UCSD-AML1 (cell line): Measurements from ENCODE around the gene CCNI2.
"Not testable (repeated sequence)": the region's sequence is repeated elsewhere in the genome, so short reads cannot be mapped to it uniquely, and the experiment has no call there.

ENCODE experiments used
- DNase-seq: peaks from one replicate; lab custom pipeline; 2025; ENCODE audit not compliant: unreplicated experiment; lab: John Stamatoyannopoulos, UW

CCNI2 gene

DNA sequence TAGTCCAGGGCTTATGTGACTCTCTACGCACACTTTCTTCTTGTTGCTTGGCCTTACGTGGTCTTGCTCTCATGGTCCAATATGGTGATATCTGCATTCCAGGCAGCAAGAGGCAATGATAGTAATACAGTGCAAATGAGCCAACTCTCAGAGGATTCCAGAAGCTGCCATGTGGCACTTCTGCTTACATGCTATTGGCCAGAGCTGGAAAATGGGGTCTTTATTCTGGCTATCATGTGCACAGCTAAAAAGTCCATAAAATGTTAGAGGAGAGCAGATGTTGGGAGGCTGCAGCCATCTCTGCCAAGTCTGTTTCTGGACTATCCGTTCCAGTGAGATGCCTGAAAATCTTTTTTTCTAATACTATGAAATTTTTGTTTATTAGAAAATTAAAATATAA, 32.7 kb downstream of the CCNI2 start:
- no peak for DNase-seq

DNA sequence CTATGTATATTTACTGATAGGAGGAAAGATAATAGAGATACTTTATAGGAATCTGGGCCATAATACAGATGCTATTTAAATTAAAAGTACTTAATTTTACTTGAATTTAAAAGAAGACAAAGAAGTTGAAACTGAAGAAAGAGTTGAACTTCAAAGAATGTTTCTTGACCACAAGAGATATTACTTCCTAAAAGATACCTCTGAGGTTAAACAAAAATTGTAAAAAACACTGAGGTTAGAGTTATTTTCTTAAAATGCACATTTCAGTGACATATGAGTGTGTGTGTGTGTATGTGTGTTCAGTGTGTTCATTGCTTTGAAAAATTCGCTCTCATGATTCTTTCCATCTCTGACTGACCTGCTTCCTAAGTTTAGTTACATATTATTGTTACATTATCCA, 33.4 kb downstream of the CCNI2 start:
- no peak for DNase-seq

DNA sequence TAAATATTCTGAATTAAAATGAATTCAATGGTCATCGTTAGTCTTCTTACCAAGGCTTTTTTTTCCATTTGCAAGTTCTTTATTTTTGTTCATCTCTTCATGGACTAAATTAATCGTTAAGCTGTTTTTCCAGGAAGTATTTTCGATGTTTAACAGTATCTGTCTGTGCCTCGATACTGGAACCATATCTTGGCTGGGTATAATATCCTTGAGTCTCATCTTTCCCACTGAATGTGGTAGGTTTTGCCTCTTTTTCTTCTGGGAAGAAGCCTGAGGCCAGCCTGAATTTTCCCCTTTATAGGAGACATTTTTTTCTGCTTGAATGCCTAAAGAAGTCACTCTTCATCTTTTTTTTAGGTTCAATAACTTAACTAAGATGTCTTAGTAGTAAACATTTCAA, 33.8 kb downstream of the CCNI2 start:
- no peak for DNase-seq

DNA sequence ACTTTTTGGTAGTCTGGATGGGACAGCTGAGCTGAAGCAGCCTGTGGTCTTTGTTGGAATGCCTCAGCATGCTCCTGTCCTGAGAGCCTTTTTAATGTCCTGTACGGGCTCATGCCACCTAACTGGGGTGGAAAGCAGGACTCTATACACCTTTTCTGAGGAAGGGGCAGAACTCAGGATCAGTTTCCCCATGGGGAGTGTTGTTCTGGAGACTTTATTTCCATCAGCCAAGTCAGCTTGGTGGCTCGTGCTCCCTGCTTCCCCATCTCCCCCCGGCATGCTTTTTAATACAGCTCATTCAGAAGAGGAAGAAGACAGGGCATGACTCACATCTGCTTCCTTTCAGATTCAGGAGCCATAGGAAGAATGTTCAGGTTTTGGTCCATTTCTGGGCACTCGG, 34.9 kb downstream of the CCNI2 start:
- DNase-seq, result peak; percentile 21

DNA sequence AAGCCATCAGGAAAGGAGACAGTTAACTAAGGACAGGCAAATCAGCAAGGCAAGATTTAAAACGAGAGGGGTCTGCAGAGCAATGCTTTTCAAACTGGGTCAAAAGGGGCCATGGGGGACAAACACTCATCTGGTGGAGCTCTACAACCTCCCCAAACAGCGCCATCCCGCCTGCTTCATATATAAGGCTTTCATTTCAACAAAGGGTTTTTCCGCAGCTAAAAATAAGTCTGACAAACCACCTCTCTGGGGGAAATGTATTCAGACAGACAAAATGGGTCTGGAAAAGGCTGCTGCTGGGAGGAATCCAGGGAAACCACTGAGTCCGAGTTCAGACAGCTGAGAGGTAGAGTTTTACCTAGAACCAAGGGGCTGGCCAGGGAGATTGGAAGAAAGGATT, 38.1 kb downstream of the CCNI2 start:
- no peak for DNase-seq

DNA sequence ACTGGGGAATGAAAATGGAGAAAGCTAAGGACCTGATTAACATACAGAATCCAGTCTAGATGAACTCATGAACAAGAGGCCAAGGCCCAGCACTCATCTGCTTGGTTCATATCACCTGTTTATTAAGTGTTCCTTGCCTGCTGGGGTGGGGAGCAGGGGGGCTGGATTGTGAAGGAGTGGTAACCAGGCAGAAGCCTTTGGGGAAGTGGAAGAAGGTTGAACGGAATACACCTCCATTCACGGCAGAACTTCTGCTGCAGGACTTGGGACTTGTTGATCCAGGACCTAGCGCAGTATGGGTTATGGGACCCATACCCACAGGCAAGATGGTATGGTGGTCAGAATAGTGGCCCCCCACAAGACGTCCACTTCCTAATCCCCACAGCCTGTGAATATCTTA, 38.6 kb downstream of the CCNI2 start:
- no peak for DNase-seq

DNA sequence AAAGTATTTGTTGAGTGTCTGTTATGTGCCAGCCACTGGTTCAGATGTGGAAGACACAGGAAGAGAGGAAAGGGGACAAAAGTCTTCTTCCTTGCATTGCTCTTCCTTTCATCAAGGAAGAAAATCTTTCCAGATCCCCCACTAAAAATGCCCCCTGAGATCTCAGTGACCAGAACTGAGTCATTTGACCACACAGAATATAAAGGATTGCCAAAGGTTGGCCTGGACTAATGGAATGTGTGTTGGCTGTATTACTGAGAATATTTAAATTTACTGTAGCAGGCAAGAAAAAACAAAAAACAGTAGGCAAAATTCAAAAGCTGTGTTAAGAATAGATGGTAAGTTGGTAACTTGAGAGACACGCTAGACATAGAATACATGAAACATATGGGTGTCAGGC, 39.9 kb downstream of the CCNI2 start:
- DNase-seq, result no peak

DNA sequence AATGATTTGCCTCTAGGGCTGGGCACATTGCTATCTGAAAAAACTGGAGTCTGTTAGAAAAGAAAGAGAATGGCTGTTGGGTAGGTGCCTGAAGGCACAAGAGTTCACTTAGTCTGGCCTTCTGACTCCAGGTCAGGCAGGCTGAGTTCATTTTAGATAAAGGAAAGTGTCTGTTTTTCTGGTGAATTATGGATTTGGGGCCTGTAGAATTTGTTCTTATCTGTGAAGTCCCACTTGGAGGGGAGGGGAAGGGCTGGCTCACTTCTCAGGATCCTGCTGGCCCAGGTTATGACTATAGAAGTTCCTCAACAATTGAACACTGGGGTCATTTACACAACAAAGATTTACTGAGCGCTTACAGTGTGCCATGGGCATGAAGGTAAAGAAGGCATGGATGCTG, 41.3 kb downstream of the CCNI2 start:
- no peak for DNase-seq

DNA sequence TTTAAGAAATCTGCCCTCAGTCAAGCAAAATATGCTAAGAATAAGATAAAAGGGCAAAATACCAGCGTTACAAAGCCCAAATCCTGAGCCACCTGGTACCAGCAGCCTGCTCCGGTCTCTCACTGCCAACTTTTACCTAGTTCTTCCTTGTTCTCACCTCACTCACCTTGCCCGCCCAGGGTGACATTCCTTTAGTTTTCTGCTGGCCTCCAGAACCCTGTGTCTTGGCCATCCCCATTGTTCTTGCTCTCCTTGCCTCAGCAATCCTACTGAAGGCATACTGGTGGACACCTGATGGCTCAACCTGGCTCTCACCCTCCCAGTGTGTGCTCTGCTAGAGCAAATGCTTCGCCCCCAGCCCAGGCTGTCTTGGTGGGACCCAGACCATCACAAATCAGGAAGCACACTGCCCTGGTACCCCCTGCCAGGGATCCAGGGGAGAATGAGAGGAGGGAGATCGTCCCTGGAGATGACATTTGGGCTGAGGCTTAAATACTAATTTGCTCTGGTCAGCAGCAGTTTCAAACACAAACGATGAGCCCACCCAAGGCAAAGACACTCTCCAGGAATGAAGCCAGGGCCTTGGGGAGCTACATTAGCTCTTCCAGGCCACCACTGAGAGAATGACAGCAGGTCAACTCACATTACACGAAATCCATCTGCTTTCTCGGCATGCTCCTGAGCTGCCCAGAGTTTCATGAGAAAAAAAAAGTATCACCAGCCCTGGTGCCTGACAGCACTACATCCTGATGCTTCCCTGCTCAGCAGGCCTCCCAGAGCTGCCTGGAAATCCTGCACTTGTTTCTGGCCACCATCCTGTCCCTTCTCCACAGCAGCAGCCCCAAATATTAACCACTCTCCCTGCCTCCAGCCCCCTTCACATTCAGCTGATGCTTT, 42.0 kb downstream of the CCNI2 start:
- no peak for DNase-seq

DNA sequence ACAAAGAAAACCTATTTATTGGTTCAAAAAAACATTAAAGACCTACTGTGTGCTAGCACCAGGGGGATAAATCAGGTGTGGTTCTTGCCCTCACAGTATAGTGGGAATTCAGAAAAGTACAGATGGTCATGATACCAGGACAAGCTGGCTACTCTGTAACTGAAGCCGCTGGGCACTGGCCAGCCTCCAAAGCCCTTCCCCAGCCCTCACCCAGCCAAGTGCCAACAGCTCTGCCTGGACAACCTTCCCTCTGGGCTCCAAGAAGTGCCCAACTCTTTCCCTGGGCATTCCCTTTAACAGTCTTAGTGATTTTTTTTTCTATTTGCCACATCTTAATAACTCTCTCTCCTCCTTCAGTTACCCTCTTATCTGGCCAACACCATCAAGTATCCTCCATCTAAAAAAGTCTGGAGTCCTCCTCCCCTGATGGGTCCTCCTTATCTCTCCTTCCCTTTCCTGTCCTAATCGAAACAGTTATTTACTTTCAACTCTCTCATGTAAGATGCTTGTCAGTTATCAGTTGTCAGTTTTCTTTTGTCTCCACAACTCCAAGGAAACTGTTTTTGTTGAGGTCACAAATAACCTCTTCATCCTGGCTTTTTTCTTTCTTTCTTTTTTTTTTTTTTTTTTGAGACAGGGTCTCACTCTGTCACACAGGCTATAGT, 43.1 kb downstream of the CCNI2 start:
- no peak for DNase-seq

DNA sequence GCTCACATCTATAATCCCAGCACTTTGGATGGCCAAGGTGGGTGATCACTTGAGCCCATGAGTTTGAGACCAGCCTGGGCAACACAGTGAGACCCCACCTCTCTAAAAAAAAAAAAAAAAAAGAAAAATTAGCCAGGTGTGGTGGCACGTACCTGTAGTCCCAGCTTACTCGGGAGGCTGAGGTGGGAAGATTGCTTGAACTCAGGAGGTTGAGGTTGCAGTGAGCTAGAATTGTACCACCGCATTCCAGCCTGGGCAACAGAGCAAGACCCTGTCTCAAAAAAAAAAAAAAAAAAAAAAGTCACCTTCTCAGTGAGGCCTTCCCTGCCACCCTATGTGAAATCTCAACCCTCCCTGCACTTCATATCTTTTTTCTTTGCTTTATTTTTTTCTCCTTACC, 43.8 kb downstream of the CCNI2 start:
- no peak for DNase-seq

DNA sequence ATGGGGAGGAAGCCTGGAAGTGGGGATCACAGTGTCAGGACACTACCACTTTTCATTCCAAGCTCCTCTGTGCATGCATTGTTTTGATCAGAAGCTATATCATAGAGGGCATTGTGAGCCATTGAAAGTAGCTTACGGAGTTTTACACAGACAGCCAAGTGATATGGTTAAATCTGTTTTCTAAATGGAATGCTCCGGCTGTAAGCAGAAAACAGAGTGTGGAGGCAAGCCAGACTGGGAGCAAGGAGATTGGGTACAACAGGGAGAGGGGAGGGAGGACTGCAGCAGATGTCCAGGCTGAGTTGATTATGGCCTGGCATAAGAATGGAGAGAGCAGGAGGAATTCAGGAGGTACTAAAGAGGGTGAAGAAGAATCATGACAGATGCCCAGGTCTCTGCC, 50.4 kb downstream of the CCNI2 start:
- no peak for DNase-seq

DNA sequence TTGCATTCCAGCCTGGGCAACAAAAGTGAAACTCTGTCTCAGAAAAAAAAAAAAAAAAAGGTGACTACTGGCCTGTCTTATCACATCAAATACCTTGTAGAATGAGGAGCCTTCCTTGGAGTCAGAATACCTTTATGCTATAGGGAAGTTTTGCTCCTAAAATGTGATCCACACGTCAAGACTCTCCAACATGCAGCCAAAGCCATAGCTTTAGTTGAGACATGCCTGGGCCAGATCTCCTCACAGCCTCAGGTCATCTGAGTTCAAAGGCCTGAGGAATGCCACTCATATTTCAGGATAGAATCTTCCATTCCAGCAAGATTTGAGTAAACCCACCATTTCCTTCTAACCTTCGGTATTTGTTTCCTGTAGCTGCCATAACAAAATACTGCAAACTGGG, 52.2 kb downstream of the CCNI2 start:
- DNase-seq, result no peak

DNA sequence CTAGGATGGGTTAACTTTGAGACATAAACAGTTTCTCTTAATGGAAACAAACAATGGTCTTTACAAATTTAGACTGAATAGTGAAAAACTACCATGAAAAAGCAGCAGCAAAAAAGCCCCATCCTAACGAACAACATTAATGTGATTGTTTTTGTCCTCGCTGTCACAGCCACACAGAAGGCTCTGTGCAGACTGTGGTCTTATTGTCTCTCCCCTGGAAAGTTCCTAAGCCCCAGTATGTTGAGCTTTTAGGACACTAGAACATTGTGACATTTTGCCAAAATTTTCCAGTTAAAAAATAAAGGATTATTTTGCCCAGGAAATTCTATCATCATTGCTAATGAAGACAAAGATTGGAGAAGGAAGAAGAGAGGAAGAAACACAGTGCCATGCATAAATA, 53.3 kb downstream of the CCNI2 start:
- DNase-seq, result no peak

DNA sequence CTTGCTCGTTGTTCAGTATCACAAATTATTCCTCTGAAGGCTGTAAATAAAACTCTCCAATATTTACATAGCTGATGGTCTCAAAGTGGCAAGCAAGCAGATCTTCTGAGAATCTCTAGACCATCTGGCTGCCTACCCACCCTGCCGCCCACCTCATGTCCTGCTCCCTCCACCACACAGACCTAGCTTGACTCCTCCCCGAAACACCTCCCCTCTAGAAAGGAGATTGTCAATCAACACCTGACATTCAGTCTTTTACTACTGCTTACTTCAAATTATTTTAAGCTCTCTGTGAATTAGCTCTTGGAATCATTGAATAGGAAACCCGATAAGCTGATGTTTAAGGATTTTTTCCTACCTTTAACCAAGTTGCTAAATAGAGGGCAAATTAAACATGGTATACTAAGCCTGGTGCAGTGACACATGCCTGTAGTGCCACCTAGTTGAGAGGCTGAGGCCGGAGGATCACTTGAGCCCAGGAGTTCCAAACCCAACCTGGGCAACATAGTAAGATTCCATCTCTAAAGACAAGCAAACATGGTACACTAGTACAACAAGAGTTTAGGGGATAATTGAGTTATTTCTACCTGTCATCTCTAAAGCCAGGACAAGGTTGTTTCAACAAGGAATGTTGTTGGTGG, 54.9 kb downstream of the CCNI2 start:
- no peak for DNase-seq

DNA sequence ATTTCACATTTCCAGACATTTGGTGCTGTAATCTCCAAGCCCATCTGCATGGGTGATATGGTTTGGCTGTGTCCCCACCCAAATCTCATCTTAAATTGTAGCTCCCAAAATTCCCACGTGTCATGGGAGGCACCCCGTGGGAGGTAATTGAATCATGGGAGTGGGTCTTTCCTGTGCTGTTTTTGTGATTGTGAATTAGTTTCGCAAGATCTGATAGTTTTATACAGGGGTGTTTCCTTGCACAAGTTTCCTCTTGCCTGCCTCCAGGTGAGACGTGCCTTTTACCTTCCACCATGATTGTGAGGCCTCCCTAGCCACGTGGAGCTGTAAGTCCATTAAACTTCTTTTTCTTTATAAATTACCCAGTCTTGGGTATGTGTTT, 55.5 kb downstream of the CCNI2 start:
- not testable (repeated sequence) for DNase-seq
